Activated CD4-positive, alpha-beta T cell treated with anti-CD3 and anti-CD28 coated beads, Interleukin-2, amount 10 ng/mL, durations not matched to agents 7 days and 5 days (primary cell): ENCODE data around the gene HFE. TPM values are rescaled to one million over a fixed set of nuclear protein-coding genes. Genes with fewer than 3 reads are reported as not detected.
"Not testable (repeated sequence)": the region's sequence is repeated elsewhere in the genome, so short reads cannot be mapped to it uniquely, and the experiment has no call there.

ENCODE experiments used
- CTCF ChIA-PET: fragments of 350-600 bp; sonication (Branson Sonifier 250); formaldehyde crosslinking; loops from one replicate; lab custom pipeline; 2021; ENCODE audit warnings: antibody characterized with exemption; lab: Charles Lee
- POLR2A ChIA-PET: fragments of 350-600 bp; sonication (Branson Sonifier 250); formaldehyde crosslinking; loops from one replicate; lab custom pipeline; 2021; ENCODE audit warnings: antibody characterized with exemption; lab: Charles Lee
- DNase-seq: peaks from one replicate; pipeline ENCODE4 v3.0.0-alpha.2; 2020
- H3K27ac Mint-ChIP-seq: one replicate; pipeline ENCODE4 v1.8.0; 2021; ENCODE audit warnings: mild to moderate bottlenecking, moderate library complexity, mixed read lengths
- H3K27me3 Mint-ChIP-seq: one replicate; pipeline ENCODE4 v1.8.0; 2021; ENCODE audit warnings: mixed read lengths
- H3K36me3 Mint-ChIP-seq: one replicate; pipeline ENCODE4 v1.8.0; 2021; ENCODE audit warnings: low read depth, mixed read lengths
- H3K4me1 Mint-ChIP-seq: one replicate; pipeline ENCODE4 v1.8.0; 2021; ENCODE audit warnings: mixed read lengths
- H3K4me3 Mint-ChIP-seq: one replicate; pipeline ENCODE4 v1.8.0; 2021; ENCODE audit warnings: mild to moderate bottlenecking, moderate library complexity, mixed read lengths
- H3K9me3 Mint-ChIP-seq: one replicate; pipeline ENCODE4 v1.8.0; 2021; ENCODE audit warnings: mixed read lengths
- total RNA-seq, 2 experiments: library from RNA; stranded (reverse); gene quantifications; one replicate each; pipeline ENCODE4 v1.2.3, GENCODE V29; 2021

HFE gene, protein sequence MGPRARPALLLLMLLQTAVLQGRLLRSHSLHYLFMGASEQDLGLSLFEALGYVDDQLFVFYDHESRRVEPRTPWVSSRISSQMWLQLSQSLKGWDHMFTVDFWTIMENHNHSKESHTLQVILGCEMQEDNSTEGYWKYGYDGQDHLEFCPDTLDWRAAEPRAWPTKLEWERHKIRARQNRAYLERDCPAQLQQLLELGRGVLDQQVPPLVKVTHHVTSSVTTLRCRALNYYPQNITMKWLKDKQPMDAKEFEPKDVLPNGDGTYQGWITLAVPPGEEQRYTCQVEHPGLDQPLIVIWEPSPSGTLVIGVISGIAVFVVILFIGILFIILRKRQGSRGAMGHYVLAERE
- 1 to 10 TPM; 3.0 to 3.5 TPM for total RNA-seq

DNA sequence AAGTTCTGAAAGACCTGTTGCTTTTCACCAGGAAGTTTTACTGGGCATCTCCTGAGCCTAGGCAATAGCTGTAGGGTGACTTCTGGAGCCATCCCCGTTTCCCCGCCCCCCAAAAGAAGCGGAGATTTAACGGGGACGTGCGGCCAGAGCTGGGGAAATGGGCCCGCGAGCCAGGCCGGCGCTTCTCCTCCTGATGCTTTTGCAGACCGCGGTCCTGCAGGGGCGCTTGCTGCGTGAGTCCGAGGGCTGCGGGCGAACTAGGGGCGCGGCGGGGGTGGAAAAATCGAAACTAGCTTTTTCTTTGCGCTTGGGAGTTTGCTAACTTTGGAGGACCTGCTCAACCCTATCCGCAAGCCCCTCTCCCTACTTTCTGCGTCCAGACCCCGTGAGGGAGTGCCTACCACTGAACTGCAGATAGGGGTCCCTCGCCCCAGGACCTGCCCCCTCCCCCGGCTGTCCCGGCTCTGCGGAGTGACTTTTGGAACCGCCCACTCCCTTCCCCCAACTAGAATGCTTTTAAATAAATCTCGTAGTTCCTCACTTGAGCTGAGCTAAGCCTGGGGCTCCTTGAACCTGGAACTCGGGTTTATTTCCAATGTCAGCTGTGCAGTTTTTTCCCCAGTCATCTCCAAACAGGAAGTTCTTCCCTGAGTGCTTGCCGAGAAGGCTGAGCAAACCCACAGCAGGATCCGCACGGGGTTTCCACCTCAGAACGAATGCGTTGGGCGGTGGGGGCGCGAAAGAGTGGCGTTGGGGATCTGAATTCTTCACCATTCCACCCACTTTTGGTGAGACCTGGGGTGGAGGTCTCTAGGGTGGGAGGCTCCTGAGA is at the start of gene HFE:
HFE (plus strand) TSS at position 146 of the 832 bp plus-strand sequence; CDS start at position 158, 12 bp downstream.
- H3K27ac Mint-ChIP-seq = peak within 1 kb of the TSS; percentile 82
- ChIA-PET CTCF (interaction anchor here (0.5 to 21.0 kb wide), 9 partner anchors 9 to 88 kb away, joined by 3 to 326 read pairs (median 3); a partner anchor contains a TSS), POLR2A (interaction anchor here (0.6 to 1.8 kb wide), 3 partner anchors 36 to 58 kb away, joined by 3 to 4 read pairs (median 4); a partner anchor contains a TSS)
- H3K27me3 Mint-ChIP-seq = no peaks in the 10 kb centered on the region
- peak; percentile 35 for DNase-seq
- H3K9me3 Mint-ChIP-seq = no peaks in the 10 kb centered on the region
- peaks cover 58% of the 10 kb centered on the region for H3K4me1 Mint-ChIP-seq
- H3K4me3 Mint-ChIP-seq = peak within 1 kb of the TSS; percentile 78
- H3K36me3 Mint-ChIP-seq = no peaks in the 10 kb centered on the region

DNA sequence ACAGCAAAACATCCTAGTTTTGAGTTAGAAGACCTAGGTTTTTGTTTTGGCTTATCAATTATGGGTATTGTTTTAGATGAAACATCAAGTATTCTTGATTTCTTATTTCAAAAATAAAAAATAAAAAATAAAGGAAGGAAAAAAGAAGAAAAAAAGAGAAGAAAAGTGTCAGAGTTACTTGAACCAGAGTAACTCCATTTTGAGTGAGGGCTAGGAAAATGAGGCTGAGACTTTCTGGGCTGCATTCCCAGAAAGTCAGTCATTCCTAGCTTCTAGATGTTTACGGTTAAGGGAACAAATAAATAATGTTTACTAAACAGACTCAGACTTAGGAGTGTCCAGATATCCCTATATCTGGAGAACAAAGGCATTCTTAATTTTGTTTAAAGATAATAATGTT is 45.3 kb upstream of the HFE start:
- CTCF ChIA-PET = interaction anchor here (6.9 kb wide), 1 partner anchor 12 kb away, joined by 121 read pairs; a partner anchor contains a TSS

DNA sequence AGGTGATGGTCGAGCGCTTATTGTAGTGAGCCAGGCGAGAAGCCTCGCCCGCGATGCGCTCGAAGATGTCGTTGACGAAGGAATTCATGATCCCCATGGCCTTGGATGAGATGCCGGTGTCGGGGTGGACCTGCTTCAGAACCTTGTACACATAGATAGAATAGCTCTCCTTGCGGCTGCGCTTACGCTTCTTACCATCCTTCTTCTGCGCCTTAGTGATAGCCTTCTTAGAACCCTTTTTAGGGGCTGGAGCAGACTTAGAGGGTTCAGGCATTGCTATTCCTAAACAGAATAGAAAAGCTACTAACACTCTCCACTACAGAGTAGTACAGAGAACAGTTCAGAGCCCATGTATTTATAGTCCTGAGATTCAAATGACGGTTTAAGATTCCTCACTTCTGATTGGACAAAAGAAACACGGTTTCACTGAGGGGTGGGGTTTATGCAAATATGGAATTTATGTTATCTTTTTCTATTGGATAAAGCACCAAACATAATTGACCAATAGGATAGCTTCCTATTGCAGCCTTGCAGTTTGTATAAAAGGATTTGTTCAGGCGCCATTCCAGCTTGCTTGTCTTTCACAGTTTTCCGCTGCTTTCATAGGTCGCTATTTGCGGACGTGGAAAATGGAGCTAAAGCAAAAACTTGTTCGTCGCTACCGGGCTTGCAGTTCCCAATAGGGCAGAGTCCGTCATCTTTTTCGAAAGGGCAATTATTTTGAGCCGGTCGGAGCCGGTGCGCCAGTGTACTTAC is 43.7 kb upstream of the HFE start:
- Mint-ChIP-seq H3K27me3 (no peaks in the 10 kb centered on the region), H3K4me1 (peaks cover 37% of the 10 kb centered on the region), H3K36me3 (peaks cover 2% of the 10 kb centered on the region), H3K9me3 (no peaks in the 10 kb centered on the region), H3K27ac (peak overlapping the region; percentile 99), H3K4me3 (peak overlapping the region; percentile 83)
- peak; percentile 85 for DNase-seq
- ChIA-PET POLR2A (interaction anchor here (0.6 to 8.5 kb wide), 26 partner anchors 10 to 1849 kb away, joined by 3 to 504 read pairs (median 6); a partner anchor contains a TSS), CTCF (interaction anchor here (1.0 to 6.9 kb wide), 9 partner anchors 9 to 190 kb away, joined by 3 to 121 read pairs (median 3); a partner anchor contains a TSS)

More for the DNA sequence above, 45.3 kb upstream of the HFE start:
- no peak for DNase-seq
- Mint-ChIP-seq H3K27ac (no peak overlapping the region), H3K27me3 (no peaks in the 10 kb centered on the region), H3K36me3 (peaks cover 2% of the 10 kb centered on the region), H3K9me3 (no peaks in the 10 kb centered on the region), H3K4me3 (no peak overlapping the region), H3K4me1 (peaks cover 30% of the 10 kb centered on the region)
- POLR2A ChIA-PET = no interaction called here

DNA sequence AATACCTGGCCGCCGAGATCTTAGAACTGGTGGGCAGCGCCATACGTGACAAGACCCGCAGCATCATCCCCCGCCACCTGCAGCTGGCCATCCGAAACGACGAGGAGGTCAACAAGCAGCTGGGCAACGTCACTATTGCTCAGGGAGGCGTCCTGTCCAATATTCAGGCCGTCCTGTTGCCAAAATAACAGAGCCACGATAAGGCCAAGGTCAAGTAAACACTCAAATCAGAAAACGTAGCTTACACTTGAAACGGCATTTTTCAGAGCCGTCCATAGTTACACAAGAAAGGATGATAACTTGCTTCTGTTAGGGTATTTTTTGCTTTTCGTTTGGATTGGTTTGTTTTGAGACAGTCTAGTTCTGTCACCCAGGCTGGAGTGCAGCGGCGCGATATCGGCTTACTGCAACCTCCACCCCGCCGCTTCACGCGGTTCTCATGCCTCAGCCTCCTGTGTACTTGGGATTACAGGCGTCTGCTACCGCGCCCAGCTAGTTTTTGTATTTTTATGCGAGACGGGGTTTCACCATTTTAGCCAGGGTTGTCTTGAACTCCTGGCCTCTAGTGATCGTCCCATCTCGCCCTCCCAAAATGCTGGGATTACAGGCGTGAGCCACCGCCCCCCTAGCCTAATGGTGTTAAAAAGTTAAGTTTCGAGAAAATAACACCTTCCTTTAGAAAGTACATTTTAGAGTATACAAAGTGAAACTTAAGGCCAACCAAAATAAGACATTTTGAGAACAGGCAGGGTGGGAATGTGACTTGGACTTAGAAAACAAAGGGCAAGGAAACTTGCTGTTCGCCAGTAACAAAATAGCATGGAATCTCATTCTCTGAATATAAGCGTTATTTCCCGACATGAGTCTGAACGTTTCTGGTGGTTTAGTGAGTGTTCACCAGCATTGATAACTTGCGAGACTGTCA is 42.8 kb upstream of the HFE start:
- ChIA-PET POLR2A (interaction anchor here (0.6 to 8.5 kb wide), 34 partner anchors 9 to 1848 kb away, joined by 3 to 504 read pairs (median 6); a partner anchor contains a TSS), CTCF (interaction anchor here (1.0 to 6.9 kb wide), 9 partner anchors 8 to 56 kb away, joined by 3 to 121 read pairs (median 4); a partner anchor contains a TSS)
- H3K36me3 Mint-ChIP-seq = peaks cover 2% of the 10 kb centered on the region
- H3K27me3 Mint-ChIP-seq = no peaks in the 10 kb centered on the region
- H3K9me3 Mint-ChIP-seq = no peaks in the 10 kb centered on the region
- peak overlapping the region; percentile 83 for H3K4me3 Mint-ChIP-seq
- H3K4me1 Mint-ChIP-seq = peaks cover 43% of the 10 kb centered on the region
- peak; percentile 49 for DNase-seq
- peak overlapping the region; percentile 99 for H3K27ac Mint-ChIP-seq

DNA sequence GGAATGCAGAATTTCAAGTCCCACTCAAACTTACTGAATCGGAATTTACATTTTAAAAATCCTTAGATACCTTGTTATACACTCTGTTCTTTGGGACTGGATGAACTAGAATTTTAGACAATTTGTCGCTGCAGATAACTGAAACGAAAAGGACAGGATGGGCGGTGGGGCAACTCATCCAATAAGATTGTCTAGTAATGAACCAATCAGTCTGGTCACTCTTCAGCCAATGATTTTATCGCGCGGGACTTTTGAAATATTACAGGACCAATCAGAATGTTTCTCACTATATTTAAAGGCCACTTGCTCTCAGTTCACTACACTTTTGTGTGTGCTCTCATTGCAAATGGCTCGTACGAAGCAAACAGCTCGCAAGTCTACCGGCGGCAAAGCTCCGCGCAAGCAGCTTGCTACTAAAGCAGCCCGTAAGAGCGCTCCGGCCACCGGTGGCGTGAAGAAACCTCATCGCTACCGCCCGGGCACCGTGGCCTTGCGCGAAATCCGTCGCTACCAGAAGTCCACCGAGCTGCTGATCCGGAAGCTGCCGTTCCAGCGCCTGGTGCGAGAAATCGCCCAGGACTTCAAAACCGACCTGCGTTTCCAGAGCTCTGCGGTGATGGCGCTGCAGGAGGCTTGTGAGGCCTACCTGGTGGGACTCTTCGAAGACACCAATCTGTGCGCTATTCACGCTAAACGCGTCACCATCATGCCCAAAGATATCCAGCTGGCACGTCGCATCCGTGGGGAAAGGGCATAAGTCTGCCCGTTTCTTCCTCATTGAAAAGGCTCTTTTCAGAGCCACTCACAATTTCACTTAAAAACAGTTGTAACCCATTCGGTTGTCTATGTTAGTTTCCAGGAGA is 41.9 kb upstream of the HFE start:
- no peaks in the 10 kb centered on the region for H3K27me3 Mint-ChIP-seq
- POLR2A ChIA-PET = interaction anchor here (0.6 to 8.5 kb wide), 21 partner anchors 8 to 1827 kb away, joined by 3 to 504 read pairs (median 5); partner anchors contain the start of gene HFE
- CTCF ChIA-PET = interaction anchor here (1.1 to 6.9 kb wide), 4 partner anchors 8 to 53 kb away, joined by 3 to 121 read pairs (median 4); a partner anchor contains a TSS
- H3K9me3 Mint-ChIP-seq = no peaks in the 10 kb centered on the region
- peak overlapping the region; percentile 83 for H3K4me3 Mint-ChIP-seq
- peaks cover 5% of the 10 kb centered on the region for H3K36me3 Mint-ChIP-seq
- peaks cover 44% of the 10 kb centered on the region for H3K4me1 Mint-ChIP-seq
- peak overlapping the region; percentile 99 for H3K27ac Mint-ChIP-seq
- DNase-seq = peak; percentile 93

DNA sequence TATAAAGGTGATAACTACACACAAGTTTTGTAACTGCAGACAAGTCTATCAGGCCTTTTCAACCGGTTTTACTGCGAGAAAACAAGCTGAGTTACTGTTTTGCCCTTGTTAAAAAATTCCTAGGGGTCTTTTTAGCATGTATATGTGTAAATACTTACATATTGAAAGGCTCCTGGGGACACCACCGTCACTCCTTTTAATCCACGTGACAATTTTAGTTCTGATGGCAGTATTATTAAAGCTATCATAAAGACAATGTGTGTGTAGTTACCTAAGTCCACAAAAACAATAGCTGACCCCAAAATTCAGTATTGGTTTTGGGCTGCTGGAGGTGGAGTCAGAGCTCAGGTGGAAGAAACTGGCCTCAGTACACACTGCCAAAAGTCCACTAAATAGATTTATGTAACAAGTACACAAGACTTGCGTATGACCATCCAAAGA is 41.3 kb upstream of the HFE start:
- peak overlapping the region; percentile 99 for H3K27ac Mint-ChIP-seq
- no peak for DNase-seq
- H3K4me3 Mint-ChIP-seq = peak overlapping the region; percentile 83
- peaks cover 48% of the 10 kb centered on the region for H3K4me1 Mint-ChIP-seq
- POLR2A ChIA-PET = interaction anchor here (0.6 to 8.5 kb wide), 19 partner anchors 8 to 1826 kb away, joined by 3 to 504 read pairs (median 5); partner anchors contain the start of gene HFE
- CTCF ChIA-PET = interaction anchor here (0.6 to 6.9 kb wide), 5 partner anchors 8 to 63 kb away, joined by 3 to 121 read pairs (median 4); a partner anchor contains a TSS
- H3K27me3 Mint-ChIP-seq = no peaks in the 10 kb centered on the region
- H3K36me3 Mint-ChIP-seq = peaks cover 5% of the 10 kb centered on the region
- H3K9me3 Mint-ChIP-seq = no peaks in the 10 kb centered on the region

DNA sequence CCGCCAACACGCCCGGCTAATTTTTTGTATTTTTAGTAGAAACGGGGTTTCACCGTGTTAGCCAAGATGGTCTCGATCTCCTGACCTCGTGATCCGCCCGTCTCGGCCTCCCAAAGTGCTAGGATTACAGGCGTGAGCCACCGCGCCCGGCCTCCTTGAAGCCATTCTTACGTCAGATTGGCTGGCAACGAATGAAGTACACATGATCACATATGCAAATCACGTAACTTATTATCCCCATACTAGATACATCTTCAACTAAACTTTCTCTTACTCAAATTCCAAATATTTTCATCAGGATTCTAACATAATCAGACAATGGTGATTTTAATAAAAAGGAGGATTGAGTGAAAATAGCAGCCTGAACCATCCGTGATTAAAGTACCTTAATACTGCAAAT is 39.9 kb upstream of the HFE start:
- ChIA-PET POLR2A (interaction anchor here (2.4 to 8.5 kb wide), 4 partner anchors 9 to 77 kb away, joined by 28 to 504 read pairs (median 47); a partner anchor contains a TSS), CTCF (interaction anchor here (6.9 kb wide), 1 partner anchor 18 kb away, joined by 121 read pairs; a partner anchor contains a TSS)
- not testable (repeated sequence) for H3K4me3 Mint-ChIP-seq, H3K27me3 Mint-ChIP-seq, H3K36me3 Mint-ChIP-seq, DNase-seq, H3K9me3 Mint-ChIP-seq
- H3K27ac Mint-ChIP-seq = peak overlapping the region; percentile 74
- peaks cover 56% of the 10 kb centered on the region for H3K4me1 Mint-ChIP-seq

DNA sequence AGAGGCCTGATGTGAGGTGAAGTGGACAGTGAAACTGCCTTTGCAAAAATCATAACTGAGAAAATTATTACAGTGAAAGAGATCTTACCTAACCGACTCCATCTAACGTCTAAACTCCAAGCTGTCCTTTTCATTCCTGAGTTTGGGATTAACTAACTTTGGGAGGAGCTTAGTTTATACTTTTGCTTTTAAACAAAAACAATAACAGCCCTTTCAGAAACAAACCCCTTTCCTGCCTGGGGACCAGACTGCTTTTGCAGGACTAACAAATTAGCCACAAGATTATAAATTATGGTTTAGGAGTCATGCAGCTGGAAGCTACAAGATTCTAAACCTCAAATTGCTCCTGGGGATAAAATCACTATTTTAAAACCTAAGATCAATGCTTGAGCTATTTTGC is 38.6 kb upstream of the HFE start:
- peak overlapping the region; percentile 4 for H3K27ac Mint-ChIP-seq
- H3K9me3 Mint-ChIP-seq = no peaks in the 10 kb centered on the region
- no peak overlapping the region for H3K4me3 Mint-ChIP-seq
- H3K27me3 Mint-ChIP-seq = no peaks in the 10 kb centered on the region
- peaks cover 5% of the 10 kb centered on the region for H3K36me3 Mint-ChIP-seq
- H3K4me1 Mint-ChIP-seq = peaks cover 53% of the 10 kb centered on the region
- DNase-seq = no peak
- CTCF ChIA-PET = interaction anchor here (0.9 kb wide), 1 partner anchor 13 kb away, joined by 4 read pairs; no protein-coding TSS in a partner anchor
- POLR2A ChIA-PET = interaction anchor here (1.4 to 8.5 kb wide), 2 partner anchors 19 to 75 kb away, joined by 4 to 504 read pairs; a partner anchor contains a TSS

DNA sequence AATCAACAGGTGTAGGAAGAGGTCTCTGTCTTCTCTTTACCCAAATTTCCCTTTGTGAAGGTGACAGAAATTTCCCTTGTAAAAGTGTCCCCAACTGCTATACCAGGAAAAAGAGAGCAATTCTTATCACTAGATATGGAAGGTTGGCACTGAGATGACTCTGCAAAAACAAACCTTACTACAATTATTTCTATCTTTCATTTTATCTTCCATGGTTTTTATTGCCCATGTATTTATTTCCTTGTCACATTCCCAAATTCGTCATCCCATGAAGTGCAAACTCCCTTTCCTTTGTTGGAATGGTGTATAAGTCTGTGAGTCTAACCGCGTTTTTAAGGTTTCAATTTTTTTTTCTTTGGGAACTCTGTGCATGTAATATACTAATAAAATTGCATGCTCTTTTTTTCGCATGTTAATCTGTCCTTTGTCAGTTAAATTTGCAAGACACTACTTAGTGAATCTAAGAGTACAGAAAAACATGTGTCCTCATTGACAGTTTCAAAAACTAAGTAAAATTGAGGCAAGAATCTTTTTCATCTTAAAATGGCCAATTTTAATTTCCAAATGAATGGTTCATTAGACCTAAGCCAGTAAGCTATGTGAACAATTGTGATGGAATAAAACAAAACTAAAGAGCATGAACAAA is 35.4 kb upstream of the HFE start:
- Mint-ChIP-seq H3K36me3 (peaks cover 4% of the 10 kb centered on the region), H3K27me3 (no peaks in the 10 kb centered on the region), H3K4me1 (peaks cover 47% of the 10 kb centered on the region), H3K27ac (peak overlapping the region; percentile 25), H3K9me3 (no peaks in the 10 kb centered on the region), H3K4me3 (no peak overlapping the region)
- ChIA-PET CTCF (interaction anchor here (0.7 to 3.0 kb wide), 2 partner anchors 8 to 11 kb away, joined by 5 to 8 read pairs; a partner anchor contains a TSS), POLR2A (interaction anchor here (0.8 to 2.2 kb wide), 2 partner anchors 20 to 72 kb away, joined by 3 to 11 read pairs; a partner anchor contains a TSS)
- DNase-seq = no peak
